HL-60/S4 treated with retinoic acid at 250 ng/mL for 4 days and 3 days (cell line): ENCODE data around the gene NOL12.
"Not testable (repeated sequence)": the region's sequence is repeated elsewhere in the genome, so short reads cannot be mapped to it uniquely, and the experiment has no call there.

Experiments
- in situ Hi-C: fragments of 300-500 bp; cut with MboI; formaldehyde crosslinking; loops from 2 replicates; pipeline ENCODE4 v1.7.0; 2022; ENCODE audit warnings: low sequenced_read_pairs

The NOL12 gene

GRCh38 chr22:37710675-37711074, 24.5 kb downstream of the NOL12 start:
- in situ Hi-C loops, result no loop called here

DNA sequence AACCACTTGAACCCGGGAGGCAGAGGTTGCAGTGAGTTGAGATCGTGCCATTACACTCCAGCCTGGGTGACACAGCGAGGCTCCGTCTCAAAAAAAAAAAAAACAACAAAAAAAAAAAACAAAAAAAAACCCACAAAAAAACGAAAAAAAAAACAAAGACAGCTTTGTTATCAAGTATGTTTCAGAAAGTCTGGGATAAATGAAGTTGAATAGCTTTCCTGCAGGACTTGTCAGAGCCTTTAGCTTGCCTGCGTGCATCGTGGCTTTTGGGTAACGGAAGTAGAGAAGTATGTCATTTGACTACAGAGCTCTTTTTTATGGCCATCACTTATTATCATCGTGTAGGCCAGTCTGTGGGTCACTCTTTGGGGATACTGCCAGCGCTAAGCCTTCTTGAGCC, 25.3 kb downstream of the NOL12 start:
- in situ Hi-C loops, result no loop called here

DNA sequence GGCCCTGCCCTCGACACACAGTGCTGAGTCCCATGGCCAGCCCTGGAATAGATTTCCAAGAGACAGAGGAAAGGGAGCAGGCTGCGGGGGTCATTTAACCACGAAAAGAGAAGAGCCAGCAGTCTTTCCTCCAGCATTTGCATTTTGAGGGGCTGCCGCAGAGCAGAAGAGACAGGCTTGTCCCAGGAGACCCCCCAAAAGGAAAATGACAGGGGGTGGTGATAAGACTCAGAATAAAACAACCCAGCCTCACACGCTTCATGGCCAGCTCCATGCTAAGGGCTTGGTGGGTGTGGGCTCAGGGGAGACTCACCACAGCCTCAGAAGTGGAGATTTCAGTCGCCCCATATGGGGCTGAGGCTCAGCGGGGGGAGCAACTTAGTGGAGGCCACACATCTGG, 27.6 kb downstream of the NOL12 start:
- in situ Hi-C loops, result no loop called here

DNA sequence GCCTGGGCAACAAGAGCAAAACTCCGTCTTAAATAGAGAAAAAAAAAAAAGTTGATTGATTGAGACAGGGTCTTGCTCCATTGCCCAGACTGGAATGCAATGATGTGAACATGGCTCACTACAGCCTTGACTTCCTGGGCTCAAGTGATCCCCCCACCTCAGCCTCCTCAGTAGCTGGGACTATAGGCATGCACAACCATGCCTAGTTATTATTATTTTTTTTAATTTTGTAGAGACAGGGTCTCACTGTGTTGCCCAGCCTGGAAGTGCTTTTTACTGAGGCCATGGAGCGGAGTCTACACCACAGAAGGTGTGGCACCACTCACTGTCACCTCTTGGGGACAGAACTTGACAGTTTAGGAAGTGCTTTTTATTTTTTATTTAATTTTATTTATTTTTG, 28.5 kb downstream of the NOL12 start:
- in situ Hi-C loops, result no loop called here

- in situ Hi-C loops, result no loop called here
These were observed 29.6 kb downstream of the NOL12 start for GRCh38 chr22:37715760-37716159.

DNA sequence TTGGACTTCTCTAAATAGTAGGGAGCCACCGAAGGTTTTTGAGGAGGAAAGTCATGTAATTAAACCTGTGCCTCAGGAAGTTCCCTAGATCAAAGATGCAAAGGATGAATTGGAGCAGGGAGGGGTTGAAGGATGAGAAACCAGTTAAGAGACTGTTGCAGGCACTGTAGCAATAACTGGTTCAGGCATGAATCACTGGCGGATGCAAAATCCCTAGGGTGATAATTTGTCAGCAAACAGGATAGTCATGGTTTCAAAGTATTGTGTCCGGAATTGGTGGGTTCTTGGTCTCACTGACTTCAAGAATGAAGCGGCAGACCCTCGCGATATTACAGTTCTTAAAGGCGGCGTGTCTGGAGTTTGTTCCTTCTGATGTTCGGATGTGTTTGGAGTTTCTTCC, 30.6 kb downstream of the NOL12 start:
- in situ Hi-C loops, result no loop called here

DNA sequence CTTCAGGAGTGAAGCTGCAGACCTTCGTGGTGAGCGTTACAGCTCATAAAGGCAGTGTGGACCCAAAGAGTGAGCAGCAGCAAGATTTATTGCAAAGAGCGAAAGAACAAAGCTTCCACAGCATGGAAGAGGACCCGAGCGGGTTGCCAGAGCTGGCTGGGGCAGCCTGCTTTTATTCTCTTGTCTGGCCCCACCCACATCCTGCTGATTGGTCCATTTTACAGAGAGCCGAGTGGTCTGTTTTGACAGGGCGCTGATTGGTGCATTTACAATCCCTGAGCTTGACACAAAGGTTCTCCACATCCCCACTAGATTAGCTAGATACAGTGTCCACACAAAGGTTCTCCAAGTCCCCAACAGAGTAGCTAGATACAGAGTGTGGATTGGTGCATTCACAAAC, 31.1 kb downstream of the NOL12 start:
- in situ Hi-C loops, result not testable (repeated sequence)

- in situ Hi-C loops, result not testable (repeated sequence)
These were observed 31.7 kb downstream of the NOL12 start for GRCh38 chr22:37717746-37718305.

DNA sequence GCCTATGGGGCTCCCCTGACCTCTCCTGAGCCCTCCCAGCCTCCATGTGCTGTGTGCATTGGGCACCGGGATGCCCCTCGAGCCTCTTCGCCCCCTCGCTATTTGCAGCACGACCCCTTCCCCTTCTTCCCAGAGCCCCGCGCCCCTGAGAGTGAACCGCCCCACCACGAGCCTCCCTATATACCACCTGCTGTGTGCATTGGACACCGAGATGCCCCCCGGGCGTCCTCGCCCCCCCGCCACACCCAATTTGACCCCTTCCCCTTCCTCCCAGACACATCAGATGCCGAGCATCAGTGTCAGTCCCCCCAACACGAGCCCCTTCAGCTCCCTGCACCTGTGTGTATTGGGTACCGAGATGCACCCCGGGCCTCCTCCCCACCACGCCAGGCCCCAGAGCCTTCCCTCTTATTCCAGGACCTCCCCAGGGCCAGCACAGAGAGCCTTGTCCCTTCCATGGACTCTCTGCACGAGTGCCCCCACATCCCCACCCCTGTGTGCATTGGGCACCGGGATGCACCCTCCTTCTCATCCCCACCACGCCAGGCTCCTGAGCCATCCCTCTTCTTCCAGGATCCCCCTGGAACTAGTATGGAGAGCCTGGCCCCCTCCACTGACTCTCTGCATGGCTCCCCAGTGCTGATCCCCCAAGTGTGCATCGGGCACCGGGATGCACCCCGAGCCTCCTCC, 39.6 kb downstream of the NOL12 start:
- in situ Hi-C loops, result no loop called here

GRCh38 chr22:37726241-37726887, 40.2 kb downstream of the NOL12 start:
- in situ Hi-C loops, result no loop called here

- in situ Hi-C loops, result no loop called here
These were observed 42.5 kb downstream of the NOL12 start for GRCh38 chr22:37728620-37729019.

DNA sequence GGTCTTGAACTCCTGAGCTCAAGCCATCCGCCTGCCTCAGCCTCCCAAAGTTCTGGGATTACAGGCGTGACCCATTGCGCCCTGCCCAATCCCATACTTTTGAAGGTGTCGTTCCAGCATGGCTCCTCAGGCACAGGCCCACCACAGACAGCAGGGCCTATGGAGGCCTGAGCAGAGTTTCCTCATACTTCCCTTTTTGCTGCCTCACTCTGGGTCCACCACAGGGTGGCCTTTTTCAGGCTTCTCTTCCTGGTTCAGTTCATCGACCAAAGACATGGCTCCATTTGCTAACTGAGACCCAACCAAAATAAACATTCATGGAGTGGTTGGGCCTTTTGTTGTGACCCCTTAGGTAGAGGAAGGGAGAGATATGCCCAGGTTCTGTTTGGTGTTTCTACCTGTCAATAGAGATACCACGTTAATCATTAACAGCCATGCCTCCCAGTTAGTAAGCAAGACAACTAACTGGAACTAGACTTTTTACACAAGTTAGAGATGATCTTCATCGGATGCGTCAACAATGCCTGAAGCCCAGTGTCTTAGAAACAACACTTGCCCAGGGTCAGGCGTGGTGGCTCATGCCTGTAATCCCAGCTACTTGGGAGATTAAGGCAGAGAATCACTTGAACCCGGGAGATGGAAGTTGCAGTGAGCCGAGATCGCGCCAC, 45.8 kb downstream of the NOL12 start:
- in situ Hi-C loops, result no loop called here

GRCh38 chr22:37732699-37733607, 46.8 kb downstream of the NOL12 start:
- in situ Hi-C loops, result no loop called here

DNA sequence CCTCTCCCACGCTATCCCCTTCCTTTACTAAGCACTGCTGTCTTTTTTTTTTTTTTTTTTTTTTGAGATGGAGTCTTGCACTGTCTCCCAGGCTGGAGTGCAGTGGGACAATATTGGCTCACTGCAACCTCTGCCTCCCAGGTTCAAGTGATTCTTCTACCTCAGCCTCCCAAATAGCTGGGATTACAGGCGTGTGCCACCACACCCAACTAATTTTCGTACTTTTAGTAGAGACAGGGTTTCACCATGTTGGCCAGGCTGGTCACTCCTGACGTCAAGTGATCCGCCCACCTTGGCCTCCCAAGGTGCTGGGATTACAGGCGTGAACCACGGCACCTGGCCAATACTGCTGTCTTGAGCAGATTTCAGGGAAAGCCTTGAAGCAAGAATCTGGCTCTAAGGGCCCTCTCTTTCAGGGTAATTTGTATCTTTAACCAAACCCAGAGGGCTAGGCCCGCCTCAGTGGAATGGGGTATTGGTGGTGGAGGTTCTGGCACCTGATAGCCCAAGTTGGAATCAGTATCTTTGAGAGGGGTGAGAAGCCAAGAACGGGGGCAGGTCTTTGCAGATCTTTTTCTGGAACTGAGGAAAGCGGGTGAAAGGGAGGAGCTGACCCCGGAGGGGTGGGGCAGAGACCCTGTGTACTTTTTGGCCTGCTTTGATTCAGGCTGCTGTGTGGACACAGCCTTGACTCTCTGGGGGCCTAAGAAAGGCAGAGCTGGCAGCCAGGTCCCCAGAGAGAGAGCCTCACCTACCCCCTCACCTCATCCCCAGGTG, 47.7 kb downstream of the NOL12 start:
- in situ Hi-C loops, result no loop called here

DNA sequence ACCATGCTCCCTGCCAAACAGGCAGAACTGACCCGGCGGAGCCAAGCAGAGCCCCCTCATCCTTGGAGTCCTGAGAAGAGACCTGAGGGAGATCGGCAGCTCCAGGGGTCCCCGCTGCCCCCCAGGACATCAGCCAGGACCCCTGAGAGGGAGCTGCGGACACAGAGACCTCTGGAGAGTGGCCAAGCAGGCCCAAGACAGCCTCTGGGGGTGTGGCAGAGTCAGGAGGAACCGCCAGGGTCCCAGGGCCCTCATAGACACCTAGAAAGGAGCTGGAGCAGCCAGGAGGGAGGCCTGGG, 48.2 kb downstream of the NOL12 start:
- in situ Hi-C loops, result no loop called here

DNA sequence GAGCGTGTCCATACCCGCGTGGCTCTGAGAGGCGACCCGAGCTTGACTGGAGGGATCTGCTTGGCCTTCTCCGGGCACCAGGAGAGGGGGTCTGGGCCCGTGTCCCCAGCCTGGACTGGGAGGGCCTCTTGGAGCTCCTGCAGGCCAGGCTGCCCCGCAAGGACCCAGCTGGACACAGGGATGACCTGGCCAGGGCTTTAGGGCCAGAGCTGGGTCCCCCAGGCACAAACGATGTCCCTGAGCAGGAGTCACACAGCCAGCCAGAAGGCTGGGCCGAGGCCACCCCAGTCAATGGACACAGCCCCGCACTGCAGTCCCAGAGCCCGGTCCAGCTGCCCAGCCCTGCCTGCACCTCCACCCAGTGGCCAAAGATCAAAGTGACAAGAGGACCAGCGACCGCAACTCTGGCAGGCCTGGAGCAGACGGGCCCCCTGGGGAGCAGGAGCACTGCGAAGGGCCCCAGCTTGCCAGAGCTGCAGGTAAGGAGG, 48.9 kb downstream of the NOL12 start:
- in situ Hi-C loops, result no loop called here

DNA sequence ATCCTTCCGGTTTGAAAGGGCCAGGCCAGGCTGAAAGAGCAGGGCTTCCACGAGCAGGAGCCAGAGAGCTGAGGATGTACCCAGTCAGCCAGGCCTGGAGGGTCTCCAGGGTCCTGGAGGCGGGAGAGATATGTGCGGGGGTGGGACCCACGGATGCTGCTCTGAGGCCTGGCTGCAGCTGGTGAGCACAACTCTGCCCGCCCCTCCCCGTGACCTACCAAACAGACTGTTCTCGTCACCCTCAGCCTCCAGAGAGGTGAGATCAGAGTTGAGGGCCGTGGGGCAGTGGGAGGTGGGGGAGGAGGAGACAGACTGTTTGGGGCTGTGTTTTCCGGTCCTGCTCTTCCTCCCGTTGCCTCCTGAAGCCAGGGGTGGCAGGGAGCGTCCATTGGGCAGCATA, 52.9 kb downstream of the NOL12 start:
- in situ Hi-C loops, result no loop called here

- in situ Hi-C loops, result no loop called here
These were observed 53.5 kb downstream of the NOL12 start for GRCh38 chr22:37739611-37740049.

- in situ Hi-C loops, result no loop called here
These were observed 54.5 kb downstream of the NOL12 start for GRCh38 chr22:37740455-37741311.
